Measurements from ENCODE around the gene MIPEP. TPM values are rescaled to one million over a fixed set of nuclear protein-coding genes. Genes with fewer than 3 reads are reported as not detected.

MIPEP gene
- total RNA-seq, 1 donor from 2014 or later, result 7.8 TPM

DNA sequence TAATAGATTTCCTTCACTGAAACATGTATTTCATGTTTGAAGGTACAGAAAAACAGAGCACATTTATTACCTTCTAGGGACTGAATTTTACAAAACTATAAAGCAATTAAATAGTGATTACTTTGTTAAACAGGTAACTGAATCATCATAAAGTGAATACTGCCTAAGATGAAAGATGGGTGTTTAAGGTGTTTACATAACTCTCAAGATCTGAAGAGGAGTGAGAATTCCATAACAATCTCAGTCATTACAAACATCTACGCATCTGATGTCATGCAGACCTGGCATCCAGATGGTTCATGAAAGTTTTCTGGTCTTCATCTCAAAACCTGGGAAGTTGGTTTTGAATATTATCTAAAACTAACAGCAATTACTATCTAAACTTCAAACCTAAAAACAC, 80.4 kb downstream of the MIPEP start:
- intact Hi-C loops (cut with micrococcal nuclease), result no loop called here
- DNase-seq (ENCODE audit: low spot score), result no peak
- H3K4me3 Mint-ChIP-seq, result no peak overlapping the region
- no peaks in the 10 kb centered on the region for H3K36me3 Mint-ChIP-seq (ENCODE audit: low read depth)
- no peaks in the 10 kb centered on the region for H3K4me1 Mint-ChIP-seq (ENCODE audit: low read depth)
- H3K27me3 Mint-ChIP-seq (ENCODE audit: insufficient read depth), result no peaks in the 10 kb centered on the region
- no peaks in the 10 kb centered on the region for H3K9me3 Mint-ChIP-seq
- H3K27ac Mint-ChIP-seq, result no peak overlapping the region

DNA sequence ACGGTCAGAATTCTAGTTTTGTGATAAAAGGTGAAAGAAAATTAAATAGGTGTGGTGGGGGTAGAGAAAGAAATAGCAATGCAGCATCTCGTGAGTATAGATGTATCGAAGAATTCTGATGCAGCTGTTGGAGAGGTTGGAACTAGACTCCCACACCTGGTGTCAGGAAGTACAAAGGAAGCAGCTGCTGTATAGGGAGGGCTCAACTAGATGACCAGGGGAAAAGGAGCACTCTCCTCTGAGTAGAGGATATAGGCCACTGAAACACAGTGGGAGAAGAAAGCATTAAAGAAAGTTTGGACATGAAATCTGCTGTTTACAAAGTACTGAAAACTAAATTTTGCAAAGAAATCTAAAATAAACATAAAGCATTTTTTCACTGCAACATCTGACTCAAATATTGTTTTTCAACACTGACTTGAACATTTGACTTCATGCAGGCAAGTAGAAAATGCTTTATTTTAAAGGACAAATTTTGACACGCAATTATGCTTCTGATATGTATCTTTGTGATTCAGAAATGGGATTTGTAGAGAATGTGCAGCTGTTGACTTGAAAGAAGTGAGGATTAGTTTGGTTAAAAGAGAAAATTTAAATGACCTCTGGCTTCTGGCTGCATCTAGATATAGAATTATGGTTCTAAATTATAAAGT, 82.2 kb downstream of the MIPEP start:
- Mint-ChIP-seq H3K36me3 (ENCODE audit: low read depth) (no peaks in the 10 kb centered on the region), H3K4me1 (ENCODE audit: low read depth) (no peaks in the 10 kb centered on the region), H3K27me3 (ENCODE audit: insufficient read depth) (no peaks in the 10 kb centered on the region), H3K9me3 (no peaks in the 10 kb centered on the region), H3K27ac (no peak overlapping the region), H3K4me3 (no peak overlapping the region)
- DNase-seq (ENCODE audit: low spot score), result no peak
- intact Hi-C loops (cut with micrococcal nuclease), result no loop called here

DNA sequence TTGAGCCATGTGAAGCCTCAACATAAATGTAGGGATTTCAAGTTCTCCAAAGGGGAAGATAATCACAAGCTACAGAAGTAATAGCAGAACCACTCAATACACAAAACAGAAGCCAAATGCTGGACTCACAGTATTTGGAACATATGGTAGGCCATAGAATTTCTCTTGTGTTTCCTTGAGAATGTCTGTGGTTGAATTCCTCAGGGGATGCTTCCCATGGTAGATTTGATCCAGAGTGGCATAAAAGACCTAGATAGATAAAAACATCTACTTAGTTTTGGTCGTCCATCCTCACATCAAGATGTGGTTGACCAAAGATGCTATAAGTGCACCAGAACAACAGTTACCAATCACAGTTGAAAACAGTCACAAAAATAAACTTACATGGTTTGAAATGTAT, 83.4 kb downstream of the MIPEP start:
- Mint-ChIP-seq H3K36me3 (ENCODE audit: low read depth) (no peaks in the 10 kb centered on the region), H3K27me3 (ENCODE audit: insufficient read depth) (no peaks in the 10 kb centered on the region), H3K4me3 (no peak overlapping the region), H3K9me3 (no peaks in the 10 kb centered on the region), H3K4me1 (ENCODE audit: low read depth) (peaks cover 6% of the 10 kb centered on the region), H3K27ac (no peak overlapping the region)
- intact Hi-C loops (cut with micrococcal nuclease), result no loop called here
- no peak for DNase-seq (ENCODE audit: low spot score)

DNA sequence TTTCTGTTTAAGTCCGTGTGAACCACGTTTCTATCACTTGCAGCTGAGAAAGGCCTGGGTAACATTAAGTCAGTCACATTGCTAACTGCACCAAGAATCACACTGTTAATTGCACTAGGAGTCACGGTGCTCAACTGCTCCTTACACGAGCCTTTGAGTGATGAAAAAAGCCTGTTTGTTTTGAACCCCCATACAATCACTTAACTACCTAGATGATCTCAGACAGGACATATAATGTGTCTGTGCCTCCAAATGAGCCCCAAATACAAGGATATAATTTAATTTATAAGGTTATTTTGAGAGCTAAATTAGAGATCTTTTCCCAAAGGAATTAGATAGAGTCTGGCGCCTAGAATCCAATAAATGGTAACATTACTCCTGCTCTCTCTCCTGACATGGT, 84.1 kb downstream of the MIPEP start:
- Mint-ChIP-seq H3K9me3 (no peaks in the 10 kb centered on the region), H3K4me3 (no peak overlapping the region), H3K27me3 (ENCODE audit: insufficient read depth) (no peaks in the 10 kb centered on the region), H3K4me1 (ENCODE audit: low read depth) (peaks cover 7% of the 10 kb centered on the region), H3K36me3 (ENCODE audit: low read depth) (no peaks in the 10 kb centered on the region), H3K27ac (no peak overlapping the region)
- intact Hi-C loops (cut with micrococcal nuclease), result no loop called here
- no peak for DNase-seq (ENCODE audit: low spot score)

DNA sequence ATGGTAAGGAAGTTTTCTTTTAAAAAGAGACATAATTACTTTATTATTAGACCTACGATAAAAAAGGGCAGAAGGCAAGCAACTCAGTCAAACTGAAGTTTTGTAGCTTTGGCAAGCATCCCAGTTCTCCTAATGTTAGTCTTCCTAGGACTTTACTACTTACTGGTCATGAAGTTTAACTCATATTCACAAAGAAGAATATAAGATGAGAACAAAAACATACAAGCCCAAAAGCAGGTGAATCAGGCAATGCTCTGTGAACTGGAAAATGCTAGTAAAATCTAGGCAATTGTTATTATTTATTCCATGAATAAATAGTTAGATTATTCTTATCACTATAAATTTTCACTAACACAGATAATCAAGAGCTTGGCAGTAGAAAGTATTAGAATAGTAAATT, 85.0 kb downstream of the MIPEP start:
- H3K9me3 Mint-ChIP-seq, result no peaks in the 10 kb centered on the region
- DNase-seq (ENCODE audit: low spot score), result no peak
- no peak overlapping the region for H3K4me3 Mint-ChIP-seq
- H3K4me1 Mint-ChIP-seq (ENCODE audit: low read depth), result peaks cover 14% of the 10 kb centered on the region
- intact Hi-C loops (cut with micrococcal nuclease), result no loop called here
- H3K27me3 Mint-ChIP-seq (ENCODE audit: insufficient read depth), result no peaks in the 10 kb centered on the region
- H3K36me3 Mint-ChIP-seq (ENCODE audit: low read depth), result no peaks in the 10 kb centered on the region
- H3K27ac Mint-ChIP-seq, result no peak overlapping the region

DNA sequence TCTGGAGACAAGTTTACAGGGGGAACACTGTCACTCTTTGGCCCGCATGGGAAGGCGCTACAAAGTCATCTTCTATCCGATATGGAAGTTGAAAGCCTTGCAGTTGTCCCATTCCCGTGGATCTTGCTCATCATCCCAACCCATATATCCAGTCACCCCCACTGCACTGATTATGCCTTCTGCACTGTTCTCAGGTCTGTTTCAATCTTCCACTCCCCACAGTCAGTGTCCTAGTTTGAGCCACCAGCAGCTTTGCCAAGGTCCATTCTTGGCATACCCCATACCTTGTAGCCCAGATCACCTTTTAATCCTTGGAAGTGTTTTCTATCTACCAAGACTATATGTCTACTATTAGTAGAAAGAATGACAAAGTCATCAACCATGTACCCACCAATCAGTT, 88.1 kb downstream of the MIPEP start:
- Mint-ChIP-seq H3K4me1 (ENCODE audit: low read depth) (peaks cover 14% of the 10 kb centered on the region), H3K27ac (no peak overlapping the region), H3K27me3 (ENCODE audit: insufficient read depth) (no peaks in the 10 kb centered on the region), H3K9me3 (peaks cover 6% of the 10 kb centered on the region), H3K36me3 (ENCODE audit: low read depth) (peaks cover 4% of the 10 kb centered on the region), H3K4me3 (no peak overlapping the region)
- intact Hi-C loops (cut with micrococcal nuclease), result no loop called here
- DNase-seq (ENCODE audit: low spot score), result no peak

DNA sequence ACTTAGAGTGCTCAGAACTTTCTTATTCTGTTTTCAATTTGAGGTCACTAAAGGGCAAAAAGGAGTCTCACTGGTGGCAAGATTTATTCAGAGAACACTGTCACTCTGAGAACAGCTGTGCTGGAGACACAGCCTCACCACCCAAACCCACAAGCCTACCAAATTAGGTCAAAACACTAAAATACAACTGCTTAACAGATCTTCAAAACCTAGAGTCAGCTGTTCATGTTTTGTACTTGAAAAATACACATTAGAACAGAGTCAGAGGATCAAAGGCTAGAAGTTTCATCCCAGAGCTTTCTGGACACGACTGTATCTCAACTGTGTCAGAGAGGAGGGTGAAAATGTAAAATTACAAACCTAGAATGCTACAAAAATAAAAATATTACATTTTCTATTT, 89.3 kb downstream of the MIPEP start:
- Mint-ChIP-seq H3K4me3 (no peak overlapping the region), H3K9me3 (peaks cover 6% of the 10 kb centered on the region), H3K27ac (no peak overlapping the region), H3K4me1 (ENCODE audit: low read depth) (peaks cover 14% of the 10 kb centered on the region), H3K36me3 (ENCODE audit: low read depth) (peaks cover 4% of the 10 kb centered on the region), H3K27me3 (ENCODE audit: insufficient read depth) (no peaks in the 10 kb centered on the region)
- no peak for DNase-seq (ENCODE audit: low spot score)
- intact Hi-C loops (cut with micrococcal nuclease), result loop anchor here (10.0 kb wide), 2 partner anchors 165 to 385 kb away; no protein-coding TSS in a partner anchor

DNA sequence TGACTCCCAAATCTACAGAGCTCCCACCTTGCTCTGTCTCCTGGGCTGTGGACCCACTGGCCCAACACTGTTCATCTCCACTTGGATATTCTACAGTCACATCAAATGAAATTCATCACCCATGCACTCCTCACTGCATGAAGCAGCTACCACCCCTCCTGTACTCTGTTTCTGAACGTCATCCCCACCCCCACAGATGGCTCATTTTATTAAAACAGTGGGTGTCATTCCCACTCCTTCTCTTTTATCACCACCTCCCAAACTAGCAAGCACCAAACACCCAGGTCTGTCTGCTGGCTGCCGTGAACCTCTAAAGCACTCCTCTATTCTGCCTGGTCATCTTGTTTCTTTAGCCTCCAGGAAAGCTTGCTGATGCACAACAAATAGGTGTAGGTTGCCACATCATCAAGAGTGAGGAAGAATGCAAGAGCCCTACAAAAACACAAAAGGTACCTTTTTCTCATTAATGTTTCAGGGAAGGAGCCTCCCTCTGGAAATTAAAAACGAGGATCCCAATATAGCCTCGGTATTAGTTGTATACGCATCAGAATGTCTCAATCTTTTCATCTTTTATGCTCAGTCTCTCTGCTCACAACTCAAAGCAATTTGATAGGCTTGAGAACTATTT, 91.8 kb downstream of the MIPEP start:
- Mint-ChIP-seq H3K27ac (no peak overlapping the region), H3K4me1 (ENCODE audit: low read depth) (peaks cover 14% of the 10 kb centered on the region), H3K9me3 (peaks cover 6% of the 10 kb centered on the region), H3K4me3 (no peak overlapping the region), H3K36me3 (ENCODE audit: low read depth) (peaks cover 4% of the 10 kb centered on the region), H3K27me3 (ENCODE audit: insufficient read depth) (no peaks in the 10 kb centered on the region)
- DNase-seq (ENCODE audit: low spot score), result no peak
- intact Hi-C loops (cut with micrococcal nuclease), result loop anchor here (10.0 kb wide), 2 partner anchors 167 to 387 kb away; no protein-coding TSS in a partner anchor

DNA sequence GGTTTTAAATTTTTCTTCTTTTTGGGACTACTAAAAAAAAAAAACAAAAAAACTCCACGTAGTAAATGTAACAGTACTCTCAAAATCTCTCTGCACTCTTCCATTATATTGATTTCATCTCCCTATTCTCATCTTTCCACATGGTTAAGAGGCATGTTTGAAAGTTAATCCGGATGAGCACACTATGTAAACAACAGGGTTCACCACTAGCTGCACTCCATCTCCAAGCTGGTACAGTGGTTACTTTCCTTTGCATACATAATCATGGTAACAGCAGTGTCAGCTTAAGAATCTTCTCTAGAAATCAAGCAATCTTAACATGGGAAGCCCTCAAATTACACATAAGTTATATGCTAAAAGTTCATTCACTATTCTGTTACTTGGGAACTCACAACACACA, 92.6 kb downstream of the MIPEP start:
- H3K4me3 Mint-ChIP-seq, result no peak overlapping the region
- no peak for DNase-seq (ENCODE audit: low spot score)

DNA sequence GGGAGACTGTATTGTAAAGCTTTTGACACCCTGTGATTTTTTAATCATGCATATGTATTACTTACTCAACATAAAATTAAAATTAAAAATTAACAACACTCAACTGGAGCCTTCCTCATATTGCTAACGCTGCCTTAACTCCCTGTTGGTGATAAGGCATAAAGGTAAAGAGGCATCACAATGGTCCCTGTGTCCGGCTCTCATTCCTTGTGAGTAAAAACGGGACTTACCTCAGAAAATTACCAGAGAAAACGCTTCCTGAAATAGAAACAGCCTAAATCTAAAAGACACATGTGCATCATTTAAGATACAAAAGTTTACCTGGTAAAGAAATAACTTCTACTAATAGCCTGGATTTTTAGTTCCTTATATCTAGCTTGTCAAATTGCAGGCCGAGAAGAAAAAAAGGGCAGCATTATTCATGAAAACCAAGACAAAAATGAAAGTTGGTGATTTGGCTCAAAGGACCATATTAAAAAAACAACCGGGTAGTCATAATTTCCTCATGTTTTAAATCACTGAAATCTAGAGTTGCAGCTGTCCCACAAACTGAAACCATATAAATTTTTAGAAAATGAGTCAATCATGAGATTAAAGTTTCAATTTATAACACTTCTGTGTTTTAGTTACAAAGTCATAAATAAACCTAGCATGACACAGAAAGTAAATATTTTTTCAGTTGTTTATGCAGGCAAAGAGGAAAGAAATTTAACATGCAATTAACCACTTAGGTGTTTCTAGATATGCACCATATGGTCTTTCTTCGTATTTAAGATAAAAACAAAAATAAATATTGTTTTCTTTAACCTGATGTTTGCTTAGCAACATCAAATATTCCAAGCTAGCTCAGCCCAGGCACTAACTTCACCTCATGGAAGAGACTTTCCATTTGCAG, 94.7 kb downstream of the MIPEP start:
- peaks cover 6% of the 10 kb centered on the region for H3K9me3 Mint-ChIP-seq
- H3K4me1 Mint-ChIP-seq (ENCODE audit: low read depth), result peaks cover under 1% of the 10 kb centered on the region
- intact Hi-C loops (cut with micrococcal nuclease), result loop anchor here (1.0 to 10.0 kb wide), 4 partner anchors 42 to 390 kb away; no protein-coding TSS in a partner anchor
- H3K27me3 Mint-ChIP-seq (ENCODE audit: insufficient read depth), result no peaks in the 10 kb centered on the region
- no peak for DNase-seq (ENCODE audit: low spot score)
- no peak overlapping the region for H3K27ac Mint-ChIP-seq
- no peak overlapping the region for H3K4me3 Mint-ChIP-seq
- H3K36me3 Mint-ChIP-seq (ENCODE audit: low read depth), result peaks cover 4% of the 10 kb centered on the region

More for the DNA sequence above, 92.6 kb downstream of the MIPEP start:
- Mint-ChIP-seq H3K27ac (no peak overlapping the region), H3K9me3 (peaks cover 6% of the 10 kb centered on the region), H3K4me1 (ENCODE audit: low read depth) (peaks cover 14% of the 10 kb centered on the region), H3K27me3 (ENCODE audit: insufficient read depth) (no peaks in the 10 kb centered on the region), H3K36me3 (ENCODE audit: low read depth) (peaks cover 4% of the 10 kb centered on the region)
- intact Hi-C loops (cut with micrococcal nuclease), result loop anchor here (10.0 kb wide), 2 partner anchors 168 to 388 kb away; no protein-coding TSS in a partner anchor

DNA sequence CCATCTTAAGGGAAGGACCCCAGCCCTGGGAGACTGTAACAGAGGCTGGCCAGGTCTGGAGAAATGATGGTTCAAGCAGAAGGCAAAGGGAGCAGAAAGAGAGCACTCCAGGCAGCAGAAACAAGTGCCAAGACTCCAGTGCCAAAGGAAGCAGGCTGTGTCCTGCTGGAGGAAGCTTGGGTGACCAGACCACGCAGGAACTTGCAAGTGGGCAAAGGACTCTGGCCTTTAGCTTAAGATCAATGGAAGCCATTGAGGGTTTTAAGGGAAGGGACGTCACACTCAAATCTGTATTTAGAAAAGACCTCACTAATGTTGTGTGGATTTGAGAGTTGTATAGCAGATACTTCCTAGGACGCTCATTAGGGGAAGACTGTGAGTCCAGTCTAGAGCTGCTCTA, 95.5 kb downstream of the MIPEP start:
- DNase-seq (ENCODE audit: low spot score), result no peak
- H3K4me1 Mint-ChIP-seq (ENCODE audit: low read depth), result no peaks in the 10 kb centered on the region
- peaks cover 3% of the 10 kb centered on the region for H3K27me3 Mint-ChIP-seq (ENCODE audit: insufficient read depth)
- peaks cover 5% of the 10 kb centered on the region for H3K9me3 Mint-ChIP-seq
- H3K36me3 Mint-ChIP-seq (ENCODE audit: low read depth), result peaks cover 4% of the 10 kb centered on the region
- no peak overlapping the region for H3K27ac Mint-ChIP-seq
- intact Hi-C loops (cut with micrococcal nuclease), result loop anchor here (1.0 to 10.0 kb wide), 4 partner anchors 41 to 391 kb away; no protein-coding TSS in a partner anchor
- H3K4me3 Mint-ChIP-seq, result no peak overlapping the region

DNA sequence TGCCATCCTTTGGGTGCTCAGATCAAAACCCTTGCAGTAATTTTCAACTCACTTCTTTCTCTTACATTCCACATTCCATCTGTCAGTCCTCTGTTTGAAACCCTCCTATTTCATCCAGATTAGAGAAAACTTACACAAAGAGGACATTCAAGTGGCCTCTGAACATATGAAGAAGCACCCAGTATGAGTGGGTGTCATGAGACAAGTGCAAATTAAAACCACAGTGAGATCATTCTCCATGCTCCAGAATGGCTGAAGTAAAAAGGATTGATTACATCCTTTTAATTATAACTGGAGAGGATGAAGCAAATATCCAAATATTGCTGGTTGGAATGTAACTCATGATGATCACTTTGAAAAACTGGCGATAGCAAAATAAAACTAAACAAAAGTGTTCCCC, 96.5 kb downstream of the MIPEP start:
- Mint-ChIP-seq H3K4me1 (ENCODE audit: low read depth) (no peaks in the 10 kb centered on the region), H3K36me3 (ENCODE audit: low read depth) (no peaks in the 10 kb centered on the region), H3K27ac (no peak overlapping the region), H3K4me3 (no peak overlapping the region), H3K9me3 (no peaks in the 10 kb centered on the region), H3K27me3 (ENCODE audit: insufficient read depth) (peaks cover 3% of the 10 kb centered on the region)
- no peak for DNase-seq (ENCODE audit: low spot score)
- intact Hi-C loops (cut with micrococcal nuclease), result loop anchor here (10.0 kb wide), 2 partner anchors 172 to 392 kb away; no protein-coding TSS in a partner anchor
